K562 (cell line): ENCODE data around the gene KPNB1. TPM values are rescaled to one million over a fixed set of nuclear protein-coding genes. Genes with fewer than 3 reads are reported as not detected.

Experiments used
- ATAC-seq: fragments of 200-7000 bp; cut with Tn5 transposase; 3 replicates; pipeline ENCODE4 v1.9.1; 2020; ENCODE audit warnings: moderate library complexity
- BruUV-seq: library from RNA; stranded (reverse); fragments of 400-500 nt; replicated peaks from 2 replicates; lab custom pipeline; 2021; lab: Mats Ljungman, UMichigan
- CTCF ChIA-PET: fragments of 300-600 bp; formaldehyde crosslinking; extraction: SDS; loops from one replicate; lab custom pipeline; 2021; ENCODE audit warnings: low intra/inter-chr PET ratio; lab: Yijun Ruan, JAX
- POLR2A ChIA-PET: fragments of 300-600, 350-650 bp; sonication (Branson Sonifier 250); formaldehyde crosslinking; extraction: SDS; loops from one replicate; lab custom pipeline; 2021; ENCODE audit warnings: antibody characterized with exemption, inconsistent platforms; lab: Yijun Ruan, JAX
- DNase-seq, 4 experiments: peaks; one replicate each; pipeline versions ENCODE4 v3.0.0 to v3.0.0-alpha.2; 2011 to 2018; ENCODE audit warnings: low spot score in 3 of 4, mixed read lengths in 3 of 4; ENCODE audit errors: extremely low read depth in 1 of 4
- FAIRE-seq: peaks from 2 replicates; lab custom pipeline; 2011; peaks lifted over from hg19 to GRCh38; lab: Jason Lieb, UNC
- H2AFZ ChIP-seq: 2 replicates; pipeline ENCODE4 v1.6.0; 2011; ENCODE audit warnings: low read depth, low read length, control low read depth, inconsistent platforms
- H3K27ac ChIP-seq: fragments of 200-600 bp; 3 replicates; pipeline ENCODE4 v1.8.0; 2011; ENCODE audit warnings: low read depth, mild to moderate bottlenecking, control low read depth, inconsistent platforms, low read length, moderate library complexity, mixed read lengths; ENCODE audit errors: extremely low read depth
- H3K27me3 ChIP-seq, 2 experiments: fragments of 300-600 bp in 1 of 2; 2 replicates in 1 of 2; 3 replicates in 1 of 2; pipeline versions ENCODE4 v1.6.0 to v1.8.0; 2011; ENCODE audit warnings: inconsistent platforms in 2 of 2, low read length in 2 of 2, mild to moderate bottlenecking in 1 of 2, mixed read lengths in 1 of 2, moderate library complexity in 1 of 2; ENCODE audit not compliant: control insufficient read depth in 2 of 2, insufficient read depth in 2 of 2
- H3K36me3 ChIP-seq: fragments of 300-600 bp; 3 replicates; pipeline ENCODE4 v1.8.0; 2011; ENCODE audit warnings: mild to moderate bottlenecking, low read length, inconsistent platforms; ENCODE audit not compliant: control insufficient read depth, insufficient read depth
- H3K4me1 ChIP-seq, 2 experiments: fragments of 200-600 bp in 1 of 2; replicated peaks in 1 of 2; 2 replicates in 1 of 2; 3 replicates in 1 of 2; pipeline versions ENCODE4 v1.5.1 to v1.8.0; 2011; ENCODE audit warnings: inconsistent platforms in 2 of 2, low read length in 2 of 2, mild to moderate bottlenecking in 1 of 2, mixed read lengths in 1 of 2, moderate library complexity in 1 of 2; ENCODE audit not compliant: control insufficient read depth in 2 of 2, insufficient read depth in 2 of 2
- H3K4me2 ChIP-seq: 2 replicates; pipeline ENCODE4 v1.6.1; 2011; ENCODE audit warnings: low read length, control low read depth, inconsistent platforms, mixed read lengths; ENCODE audit not compliant: insufficient read depth
- H3K4me3 ChIP-seq: fragments of 200-600 bp; sonication (generic), shearing (Covaris generic); 2 replicates; pipeline ENCODE4 v1.5.1; 2016; ENCODE audit warnings: control low read depth, inconsistent platforms
- H3K79me2 ChIP-seq: fragments of 200-600 bp; 3 replicates; pipeline ENCODE4 v1.8.0; 2011; ENCODE audit warnings: low read length, inconsistent platforms; ENCODE audit not compliant: control insufficient read depth, insufficient read depth
- H3K9ac ChIP-seq, 2 experiments: 2 replicates each; pipeline versions ENCODE4 v1.6.0 to v1.6.1; 2011; ENCODE audit warnings: low read depth in 2 of 2, low read length in 2 of 2, control low read depth in 1 of 2, inconsistent platforms in 1 of 2, mild to moderate bottlenecking in 1 of 2, mixed read lengths in 1 of 2; ENCODE audit not compliant: insufficient read depth in 1 of 2
- H3K9me1 ChIP-seq: one replicate; pipeline ENCODE4 v1.6.0; 2011; ENCODE audit warnings: inconsistent platforms, mild to moderate bottlenecking, low read length, moderate library complexity; ENCODE audit not compliant: control insufficient read depth, insufficient read depth
- H3K9me3 ChIP-seq: replicated peaks from 2 replicates; pipeline ENCODE4 v1.5.1; 2011; ENCODE audit warnings: low read depth, low read length, inconsistent platforms; ENCODE audit not compliant: control insufficient read depth, insufficient read depth
- H4K20me1 ChIP-seq: replicated peaks from 2 replicates; pipeline ENCODE4 v1.6.1; 2011; ENCODE audit warnings: low read length, inconsistent platforms, mixed read lengths; ENCODE audit not compliant: control insufficient read depth, insufficient read depth
- CBX8 ChIP-seq: fragments of 200-600 bp; sonication (generic); IDR thresholded peaks from 2 replicates; pipeline ENCODE4 v1.6.1; 2012; ENCODE audit warnings: borderline replicate concordance, mixed run types, low read depth, mild to moderate bottlenecking, moderate library complexity, mixed read lengths, low read length, control low read depth, inconsistent platforms; ENCODE audit not compliant: poor library complexity, severe bottlenecking; ENCODE audit errors: extremely low read depth
- ERF ChIP-seq: fragments of 450-650 bp; formaldehyde crosslinking; IDR thresholded peaks from 2 replicates; pipeline ENCODE4 v1.4.0; 2020; ENCODE audit warnings: mild to moderate bottlenecking, mixed read lengths
- ESRRA ChIP-seq: fragments of 450-650 bp; IDR thresholded peaks from 2 replicates; pipeline ENCODE4 v1.6.1; 2014; ENCODE audit warnings: low read depth, mild to moderate bottlenecking, moderate library complexity, borderline replicate concordance
- HEY1 ChIP-seq: fragments of 250-450 bp; sonication (Bioruptor Pico); IDR thresholded peaks from 2 replicates; pipeline ENCODE4 v1.5.0; 2020; ENCODE audit warnings: mild to moderate bottlenecking, moderate library complexity, borderline replicate concordance
- KLF10 ChIP-seq: fragments of 250-450 bp; sonication (Bioruptor Pico); IDR thresholded peaks from 2 replicates; pipeline ENCODE4 v1.6.1; 2021; ENCODE audit warnings: matching md5 sums
- MEF2A ChIP-seq: IDR thresholded peaks from 2 replicates; pipeline ENCODE4 v1.6.1; 2011; ENCODE audit warnings: low read depth, mild to moderate bottlenecking, low read length, moderate library complexity; ENCODE audit not compliant: control insufficient read depth
- MTA3 ChIP-seq: fragments of 450-650 bp; formaldehyde crosslinking; IDR thresholded peaks from 2 replicates; pipeline ENCODE4 v1.6.1; 2017; ENCODE audit warnings: mild to moderate bottlenecking, borderline replicate concordance
- RBFOX2 ChIP-seq: fragments of 200-400 bp; formaldehyde crosslinking; IDR thresholded peaks from 2 replicates; pipeline ENCODE4 v1.6.1; 2017; ENCODE audit warnings: low read depth, mild to moderate bottlenecking, low read length, moderate library complexity
- SNRNP70 ChIP-seq: fragments of 200-400 bp; formaldehyde crosslinking; optimal IDR thresholded peaks from 2 replicates; pipeline ENCODE3; 2017; ENCODE audit warnings: low read depth, low read length
- ZBTB33 ChIP-seq: sonication (generic); formaldehyde crosslinking; IDR thresholded peaks from 2 replicates; pipeline ENCODE4 v1.8.1; 2023; ENCODE audit warnings: mild to moderate bottlenecking, missing genetic modification reagents
- WGBS: fragments of 100-300 bp; shearing (Covaris generic); methylation state at CpG from one replicate; pipeline ENCODE4 v1.1.6; 2016; ENCODE audit warnings: low coverage, mixed read lengths; ENCODE audit not compliant: insufficient coverage; ENCODE audit errors: missing lambda C conversion rate; 5-methylcytosine and 5-hydroxymethylcytosine counted together
- in situ Hi-C: fragments of 300-500 bp; cut with MboI; formaldehyde crosslinking; loops from 4 replicates; pipeline ENCODE4 v1.15.0; 2018; ENCODE audit warnings: inconsistent platforms, mixed read lengths
- intact Hi-C: fragments of 100-400 bp; cut with micrococcal nuclease; formaldehyde crosslinking; loops from 2 replicates; pipeline ENCODE4 v1.14.2; 2022
- polyA plus RNA-seq, 8 experiments: library from polyadenylated mRNA; depleted of rRNA in 4 of 8; stranded (reverse) in 5 of 8; unstranded in 3 of 8; fragments of >200 nt; fragmentation: Nextera tagmentation in 2 of 8; fragmentation: Illumina TruSeq in 1 of 8; extraction: Ambion mirVana in 2 of 8; extraction: Trizol in 1 of 8; gene quantifications; 2 replicates each; pipeline versions ENCODE4 v1.2.1 to v1.2.3, GENCODE V29; 2011 to 2014; ENCODE audit warnings: inconsistent platforms in 1 of 8, missing spikeins in 1 of 8
- total RNA-seq, 7 experiments: library from RNA; depleted of rRNA in 6 of 7; stranded (reverse); fragments of >200 nt in 6 of 7; fragmentation: Illumina TruSeq in 2 of 7; extraction: Trizol in 2 of 7; gene quantifications; 2 replicates each; pipeline versions ENCODE4 v1.2.1 to v1.2.3, GENCODE V29; 2011 to 2021; ENCODE audit warnings: low replicate concordance in 1 of 7
- TF ChIP-seq, protein P1 (sequence below): fragments of 450-650 bp; IDR thresholded peaks from 2 replicates; pipeline ENCODE4 v1.6.1; 2016; ENCODE audit warnings: low read depth, mild to moderate bottlenecking, moderate library complexity
- TF ChIP-seq, protein P2 (sequence below): fragments of 250-450 bp; sonication (Bioruptor Pico); IDR thresholded peaks from 2 replicates; pipeline ENCODE4 v1.4.0; 2020; ENCODE audit warnings: mild to moderate bottlenecking, moderate library complexity
- TF ChIP-seq, protein P3 (sequence below): sonication (generic); formaldehyde crosslinking; IDR thresholded peaks from 2 replicates; pipeline ENCODE4 v1.8.0; 2022; ENCODE audit warnings: mild to moderate bottlenecking, low read depth, missing genetic modification reagents

The KPNB1 gene
- total and polyA plus RNA-seq, 9 of the 15 experiments (the other 6 are each of a cell fraction or from before 2014, with no cell fraction given): 154 to 622 (median 354) TPM

GRCh38 chr17:47711366-47712099 lies 61.8 kb downstream of the KPNB1 start:
- CTCF ChIA-PET: no interaction called here
- WGBS: 73% methylated on average over 11 of the region's 15 CpGs
- no TSS peak for BruUV-seq
- Histone ChIP-seq H3K9me1 (peaks cover 8% of the 10 kb centered on the region), H3K9me3 (no peaks in the 10 kb centered on the region), H3K36me3 (peaks cover 11% of the 10 kb centered on the region; the same call in 1 of the 3 replicates), H3K4me1 (peaks cover 10 to 45% of the 10 kb centered on the region in 2 experiments), H3K9ac (peak overlapping the region in 1 of 2 experiments; percentile 28; a peak in 1 of 4 replicates), H3K79me2 (no peaks in the 10 kb centered on the region), H3K27me3 (peaks cover 12 to 39% of the 10 kb centered on the region in 2 experiments; a peak in 4 of 5 replicates), H3K4me2 (no peak overlapping the region), H3K27ac (no peak overlapping the region), H4K20me1 (no peaks in the 10 kb centered on the region), H3K4me3 (no peak overlapping the region), H2AFZ (no peak overlapping the region)
- no peak for DNase-seq
- in situ Hi-C loops: no loop called here
- intact Hi-C loops: no loop called here
- POLR2A ChIA-PET: interaction anchor here (0.6 kb wide), 1 partner anchor 19 kb away, joined by 4 read pairs; no protein-coding TSS in a partner anchor
- no peak for FAIRE-seq
- no peak for ATAC-seq
- TF ChIP-seq ESRRA (no peak), ERF (no peak), MEF2A (no peak), RBFOX2 (no peak), HEY1 (CRISPR knock-in tag) (no peak), KLF10 (CRISPR knock-in tag) (no peak), ZBTB33 (no peak), CBX8 (no peak), SNRNP70 (no peak), MTA3 (no peak)
- TF ChIP-seq, protein P1, sequence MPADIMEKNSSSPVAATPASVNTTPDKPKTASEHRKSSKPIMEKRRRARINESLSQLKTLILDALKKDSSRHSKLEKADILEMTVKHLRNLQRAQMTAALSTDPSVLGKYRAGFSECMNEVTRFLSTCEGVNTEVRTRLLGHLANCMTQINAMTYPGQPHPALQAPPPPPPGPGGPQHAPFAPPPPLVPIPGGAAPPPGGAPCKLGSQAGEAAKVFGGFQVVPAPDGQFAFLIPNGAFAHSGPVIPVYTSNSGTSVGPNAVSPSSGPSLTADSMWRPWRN: no peak
- TF ChIP-seq, protein P2, sequence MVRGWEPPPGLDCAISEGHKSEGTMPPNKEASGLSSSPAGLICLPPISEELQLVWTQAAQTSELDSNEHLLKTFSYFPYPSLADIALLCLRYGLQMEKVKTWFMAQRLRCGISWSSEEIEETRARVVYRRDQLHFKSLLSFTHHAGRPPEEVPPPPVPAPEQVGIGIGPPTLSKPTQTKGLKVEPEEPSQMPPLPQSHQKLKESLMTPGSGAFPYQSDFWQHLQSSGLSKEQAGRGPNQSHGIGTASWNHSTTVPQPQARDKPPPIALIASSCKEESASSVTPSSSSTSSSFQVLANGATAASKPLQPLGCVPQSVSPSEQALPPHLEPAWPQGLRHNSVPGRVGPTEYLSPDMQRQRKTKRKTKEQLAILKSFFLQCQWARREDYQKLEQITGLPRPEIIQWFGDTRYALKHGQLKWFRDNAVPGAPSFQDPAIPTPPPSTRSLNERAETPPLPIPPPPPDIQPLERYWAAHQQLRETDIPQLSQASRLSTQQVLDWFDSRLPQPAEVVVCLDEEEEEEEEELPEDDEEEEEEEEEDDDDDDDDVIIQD (CRISPR knock-in tag): no peak
- TF ChIP-seq, protein P3, sequence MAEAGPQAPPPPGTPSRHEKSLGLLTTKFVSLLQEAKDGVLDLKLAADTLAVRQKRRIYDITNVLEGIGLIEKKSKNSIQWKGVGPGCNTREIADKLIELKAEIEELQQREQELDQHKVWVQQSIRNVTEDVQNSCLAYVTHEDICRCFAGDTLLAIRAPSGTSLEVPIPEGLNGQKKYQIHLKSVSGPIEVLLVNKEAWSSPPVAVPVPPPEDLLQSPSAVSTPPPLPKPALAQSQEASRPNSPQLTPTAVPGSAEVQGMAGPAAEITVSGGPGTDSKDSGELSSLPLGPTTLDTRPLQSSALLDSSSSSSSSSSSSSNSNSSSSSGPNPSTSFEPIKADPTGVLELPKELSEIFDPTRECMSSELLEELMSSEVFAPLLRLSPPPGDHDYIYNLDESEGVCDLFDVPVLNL (CRISPR knock-in tag): no peak
